ENCODE results near the gene C2CD4C. TPM values are rescaled to one million over a fixed set of nuclear protein-coding genes. Genes with fewer than 3 reads are reported as not detected.

The C2CD4C gene
- total RNA-seq, 4 donors from 2014 or later = 0.81 to 3.1 (median 2.1) TPM

GRCh38 chr19:440391-441212 lies 31.7 kb upstream of the C2CD4C start:
- TF ChIP-seq POLR2A (IDR thresholded peaks at IDR 0.05) (no peak), CTCF (IDR thresholded peaks at IDR 0.05) (no peak)
- WGBS, 2 donors = 80 to 84% methylated on average over 47 to 48 of the region's 48 CpGs
- no peak overlapping the region for H3K4me3 ChIP-seq (ENCODE audit: low read depth, poor library complexity, severe bottlenecking)
- intact Hi-C loops (cut with DNase I; ENCODE audit: low total_unique reads) = no loop called here
- no peak for DNase-seq (ENCODE audit: low spot score in 2 of 2)

DNA sequence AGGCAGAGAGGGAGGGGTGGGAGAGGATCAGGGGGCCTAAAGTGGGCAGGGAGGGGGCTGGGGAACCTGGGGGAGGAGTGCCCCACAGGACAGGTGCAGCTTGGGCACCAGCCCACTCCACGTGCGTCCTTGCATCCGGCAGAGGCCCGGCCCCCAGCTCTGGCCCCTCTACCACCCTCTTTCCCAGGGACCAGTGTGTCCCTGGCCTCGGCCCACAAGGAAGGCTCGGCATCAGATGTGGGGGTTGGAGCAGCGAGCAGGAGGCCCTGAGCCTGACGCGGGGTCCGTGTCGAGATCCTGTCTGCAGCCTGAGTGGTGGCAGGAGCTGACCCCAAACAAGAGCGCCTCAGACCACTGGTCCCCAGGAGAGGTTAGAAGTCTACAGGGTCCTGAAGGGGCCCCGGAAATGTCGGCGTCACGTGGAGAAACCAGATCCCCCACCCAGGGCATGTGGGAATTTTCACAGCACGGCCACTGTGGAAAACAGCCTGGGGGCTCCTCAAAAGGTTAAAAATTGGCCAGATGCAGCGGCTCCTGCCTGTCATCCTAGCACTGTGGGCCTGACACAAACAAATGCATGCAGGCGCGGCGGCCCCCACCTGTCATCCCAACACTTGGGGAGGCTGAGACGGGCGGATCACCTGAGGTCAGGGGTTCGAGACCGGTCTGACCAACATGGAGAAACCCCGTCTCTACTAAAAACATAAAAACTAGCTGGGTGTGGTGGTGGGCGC lies 30.4 kb upstream of the C2CD4C start:
- DNase-seq (ENCODE audit: low spot score in 2 of 2) = no peak

GRCh38 chr19:438416-438958 lies 29.5 kb upstream of the C2CD4C start:
- WGBS, 2 donors = 58 to 61% methylated on average over 17 to 26 of the region's 29 CpGs
- no peak for DNase-seq (ENCODE audit: low spot score in 2 of 2)
- TF ChIP-seq POLR2A (IDR thresholded peaks at IDR 0.05) = no peak
- no peak for TF ChIP-seq CTCF (IDR thresholded peaks at IDR 0.05)
- no peak overlapping the region for H3K4me3 ChIP-seq (ENCODE audit: low read depth, poor library complexity, severe bottlenecking)
- intact Hi-C loops (cut with DNase I; ENCODE audit: low total_unique reads) = no loop called here

More for the DNA sequence above, 30.4 kb upstream of the C2CD4C start:
- intact Hi-C loops (cut with DNase I; ENCODE audit: low total_unique reads) = no loop called here
- H3K4me3 ChIP-seq (ENCODE audit: low read depth, poor library complexity, severe bottlenecking) = no peak overlapping the region
- 79 to 80% methylated on average over 26 to 27 of the region's 27 CpGs for WGBS, 2 donors
- TF ChIP-seq CTCF (IDR thresholded peaks at IDR 0.05) (no peak), POLR2A (IDR thresholded peaks at IDR 0.05) (no peak)

DNA sequence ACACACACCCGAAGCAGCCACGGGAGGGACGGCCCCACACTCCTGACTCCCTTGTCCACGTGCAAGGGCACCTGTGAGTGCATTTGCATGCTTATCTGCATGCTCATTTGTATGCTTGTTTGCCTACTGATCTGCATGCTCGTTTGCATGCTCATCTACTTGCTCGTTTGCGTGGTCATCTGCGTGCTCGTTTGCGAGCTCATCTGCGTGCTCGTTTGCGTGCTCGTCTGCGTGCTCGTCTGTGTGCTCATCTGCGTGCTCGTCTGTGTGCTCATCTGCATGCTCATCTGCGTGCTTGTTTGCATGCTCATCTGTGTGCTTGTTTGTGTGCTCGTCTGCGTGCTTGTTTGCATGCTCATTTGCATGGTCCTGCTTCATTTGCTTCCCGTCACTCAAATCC lies 28.1 kb upstream of the C2CD4C start:
- H3K4me3 ChIP-seq (ENCODE audit: low read depth, poor library complexity, severe bottlenecking) = no peak overlapping the region
- no peak for DNase-seq (ENCODE audit: low spot score in 2 of 2)
- 82 to 90% methylated on average over 22 of the region's 22 CpGs for WGBS, 2 donors
- no peak for TF ChIP-seq POLR2A (IDR thresholded peaks at IDR 0.05)
- no peak for TF ChIP-seq CTCF (IDR thresholded peaks at IDR 0.05)
- intact Hi-C loops (cut with DNase I; ENCODE audit: low total_unique reads) = no loop called here

DNA sequence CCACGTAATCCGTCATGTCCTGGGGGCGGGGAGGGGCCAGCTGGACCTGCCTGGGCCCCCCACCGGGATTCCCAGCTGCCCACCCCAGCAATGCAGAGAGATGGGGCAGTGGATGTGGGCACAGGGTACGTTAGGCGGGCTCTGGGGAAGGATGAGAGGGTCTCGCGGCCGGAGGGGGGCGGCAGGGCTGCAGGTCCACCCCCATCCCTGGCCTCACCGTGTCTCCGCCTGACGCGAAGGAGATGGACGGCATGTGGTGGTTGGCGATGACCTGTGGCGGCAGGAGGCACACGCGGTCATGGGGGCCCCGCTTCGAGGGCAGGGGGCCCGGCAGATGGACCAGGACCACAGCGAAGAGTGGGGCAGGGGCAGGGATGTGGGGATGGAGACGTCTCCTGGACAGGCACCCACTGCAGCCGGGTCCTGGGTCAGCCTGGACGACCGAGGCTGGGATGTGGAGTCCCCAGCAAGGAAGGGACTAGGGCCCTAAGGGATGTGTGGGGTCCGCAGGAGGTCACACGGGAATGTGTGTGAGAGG lies 27.5 kb upstream of the C2CD4C start:
- no peak for TF ChIP-seq CTCF (IDR thresholded peaks at IDR 0.05)
- TF ChIP-seq POLR2A (IDR thresholded peaks at IDR 0.05) = no peak
- intact Hi-C loops (cut with DNase I; ENCODE audit: low total_unique reads) = no loop called here
- H3K4me3 ChIP-seq (ENCODE audit: low read depth, poor library complexity, severe bottlenecking) = no peak overlapping the region
- 81 to 88% methylated on average over 26 to 29 of the region's 29 CpGs for WGBS, 2 donors
- DNase-seq (ENCODE audit: low spot score in 2 of 2) = no peak
